ENCODE measurements around the gene TIRAP.

TIRAP gene

DNA sequence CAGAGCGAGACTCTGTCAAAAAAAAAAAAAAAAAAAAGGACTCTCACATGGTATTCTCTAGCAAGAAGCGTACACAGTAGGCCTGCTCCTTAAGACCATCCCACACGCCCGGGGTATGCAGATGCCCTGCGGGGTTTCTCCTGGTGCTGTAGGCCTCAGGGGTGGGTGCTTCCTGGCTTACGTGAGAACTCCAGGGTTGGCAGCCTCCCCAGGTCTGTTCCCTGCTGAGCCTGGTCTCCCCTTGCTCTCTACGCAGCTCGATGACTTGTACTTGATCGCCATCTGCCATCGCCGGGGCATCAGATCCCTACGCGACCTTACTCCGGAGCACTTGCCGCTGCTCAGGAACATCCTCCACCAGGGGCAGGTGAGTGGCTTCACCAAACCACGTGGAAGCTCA is 60.2 kb downstream of the TIRAP start:
- DNase-seq (ENCODE audit: low read depth): no peak

Data from GM04503 (cell line).